Smooth muscle cell (in vitro differentiated cells): ENCODE measurements around the gene SPATS2. TPM values are rescaled to one million over a fixed set of nuclear protein-coding genes. Genes with fewer than 3 reads are reported as not detected.

Source experiments
- DNase-seq: peaks from one replicate; lab custom pipeline; 2025; ENCODE audit not compliant: unreplicated experiment; lab: John Stamatoyannopoulos, UW
- H2AFZ ChIP-seq: fragments of 200-600 bp; sonication (generic); 2 replicates; pipeline ENCODE4 v1.6.0; 2016; ENCODE audit warnings: antibody characterized with exemption, low read depth, mild to moderate bottlenecking
- H3F3A ChIP-seq: fragments of 200-600 bp; sonication (generic); 2 replicates; pipeline ENCODE4 v1.6.0; 2017; ENCODE audit warnings: antibody characterized with exemption, low read depth
- H3K27ac ChIP-seq: fragments of 200-600 bp; sonication (generic); 2 replicates; pipeline ENCODE4 v1.5.1; 2016; ENCODE audit warnings: low read depth, mild to moderate bottlenecking
- H3K27me3 ChIP-seq: fragments of 200-600 bp; sonication (generic); 2 replicates; pipeline ENCODE4 v1.6.1; 2016; ENCODE audit warnings: low read depth, mild to moderate bottlenecking
- H3K36me3 ChIP-seq: fragments of 200-600 bp; sonication (generic); 2 replicates; pipeline ENCODE4 v1.5.1; 2016; ENCODE audit warnings: low read depth
- H3K4me1 ChIP-seq: fragments of 200-600 bp; sonication (generic); 2 replicates; pipeline ENCODE4 v1.5.1; 2016; ENCODE audit warnings: low read depth
- H3K4me2 ChIP-seq: fragments of 200-600 bp; sonication (generic); 2 replicates; pipeline ENCODE4 v1.6.0; 2016; ENCODE audit warnings: mild to moderate bottlenecking
- H3K4me3 ChIP-seq: fragments of 200-600 bp; sonication (generic); 2 replicates; pipeline ENCODE4 v1.5.1; 2016; ENCODE audit warnings: mild to moderate bottlenecking
- H3K79me2 ChIP-seq: fragments of 200-600 bp; sonication (generic); 2 replicates; pipeline ENCODE4 v1.6.0; 2016; ENCODE audit warnings: low read depth, mild to moderate bottlenecking
- H3K9ac ChIP-seq: fragments of 200-600 bp; sonication (generic); 2 replicates; pipeline ENCODE4 v1.6.0; 2016; ENCODE audit warnings: low read depth
- H3K9me3 ChIP-seq: fragments of 200-600 bp; sonication (generic); replicated peaks from 2 replicates; pipeline ENCODE4 v1.5.1; 2016; ENCODE audit warnings: low read depth
- H4K20me1 ChIP-seq: fragments of 200-600 bp; sonication (generic); 2 replicates; pipeline ENCODE4 v1.6.0; 2016; ENCODE audit warnings: low read depth
- WGBS: methylation state at CpG from one replicate; pipeline ENCODE4 v1.1.7; 2016; ENCODE audit warnings: low lambda C conversion rate; 5-methylcytosine and 5-hydroxymethylcytosine counted together
- polyA plus RNA-seq: library from polyadenylated mRNA; unstranded; fragments of >200 nt; fragmentation: Nextera tagmentation; extraction: Ambion mirVana; gene quantifications from 2 replicates; pipeline ENCODE4 v1.2.1, GENCODE V29; 2016
- total RNA-seq: library from RNA; depleted of rRNA; stranded (reverse); fragments of >200 nt; gene quantifications from 2 replicates; pipeline ENCODE4 v1.2.3, GENCODE V29; 2014
- TF ChIP-seq, protein P1 (sequence below): fragments of 200-600 bp; sonication (generic); IDR thresholded peaks from 2 replicates; pipeline ENCODE4 v1.5.1; 2017; ENCODE audit warnings: borderline replicate concordance, mild to moderate bottlenecking, antibody characterized with exemption; ENCODE audit not compliant: insufficient read depth, poor library complexity, severe bottlenecking

SPATS2 gene
- total and polyA plus RNA-seq, 2 experiments from 2014 or later = 33.6 to 35.6 TPM

DNA sequence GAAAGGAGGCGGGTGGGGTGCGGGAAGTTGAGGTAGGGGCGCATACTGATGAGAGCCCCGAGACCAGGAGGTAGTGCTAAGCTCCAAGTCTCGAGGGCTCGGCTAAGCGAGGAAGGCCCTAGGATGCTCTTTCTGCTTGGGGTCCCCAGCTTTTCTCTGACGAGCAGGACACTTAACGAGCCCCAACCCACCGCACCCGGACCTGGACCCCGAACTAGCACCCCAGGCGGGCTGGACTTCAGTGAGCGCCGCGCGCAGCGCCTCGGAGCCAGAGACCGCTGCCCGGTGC, 25.5 kb upstream of the SPATS2 start:
- TF ChIP-seq, protein P1, sequence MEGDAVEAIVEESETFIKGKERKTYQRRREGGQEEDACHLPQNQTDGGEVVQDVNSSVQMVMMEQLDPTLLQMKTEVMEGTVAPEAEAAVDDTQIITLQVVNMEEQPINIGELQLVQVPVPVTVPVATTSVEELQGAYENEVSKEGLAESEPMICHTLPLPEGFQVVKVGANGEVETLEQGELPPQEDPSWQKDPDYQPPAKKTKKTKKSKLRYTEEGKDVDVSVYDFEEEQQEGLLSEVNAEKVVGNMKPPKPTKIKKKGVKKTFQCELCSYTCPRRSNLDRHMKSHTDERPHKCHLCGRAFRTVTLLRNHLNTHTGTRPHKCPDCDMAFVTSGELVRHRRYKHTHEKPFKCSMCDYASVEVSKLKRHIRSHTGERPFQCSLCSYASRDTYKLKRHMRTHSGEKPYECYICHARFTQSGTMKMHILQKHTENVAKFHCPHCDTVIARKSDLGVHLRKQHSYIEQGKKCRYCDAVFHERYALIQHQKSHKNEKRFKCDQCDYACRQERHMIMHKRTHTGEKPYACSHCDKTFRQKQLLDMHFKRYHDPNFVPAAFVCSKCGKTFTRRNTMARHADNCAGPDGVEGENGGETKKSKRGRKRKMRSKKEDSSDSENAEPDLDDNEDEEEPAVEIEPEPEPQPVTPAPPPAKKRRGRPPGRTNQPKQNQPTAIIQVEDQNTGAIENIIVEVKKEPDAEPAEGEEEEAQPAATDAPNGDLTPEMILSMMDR = no peak
- no peaks in the 10 kb centered on the region for H3K79me2 ChIP-seq
- 8% methylated on average over 21 of the region's 21 CpGs for WGBS
- no peak overlapping the region for H2AFZ ChIP-seq
- H3K4me1 ChIP-seq = peaks cover 34% of the 10 kb centered on the region
- H3K9ac ChIP-seq = no peak overlapping the region
- peaks cover 100% of the 10 kb centered on the region for H3K27me3 ChIP-seq
- H3K4me2 ChIP-seq = peak overlapping the region; percentile 89
- H4K20me1 ChIP-seq = no peaks in the 10 kb centered on the region
- no peak for DNase-seq
- no peaks in the 10 kb centered on the region for H3F3A ChIP-seq
- H3K9me3 ChIP-seq = no peaks in the 10 kb centered on the region
- no peaks in the 10 kb centered on the region for H3K36me3 ChIP-seq
- H3K4me3 ChIP-seq = peak overlapping the region; percentile 48
- H3K27ac ChIP-seq = no peak overlapping the region

DNA sequence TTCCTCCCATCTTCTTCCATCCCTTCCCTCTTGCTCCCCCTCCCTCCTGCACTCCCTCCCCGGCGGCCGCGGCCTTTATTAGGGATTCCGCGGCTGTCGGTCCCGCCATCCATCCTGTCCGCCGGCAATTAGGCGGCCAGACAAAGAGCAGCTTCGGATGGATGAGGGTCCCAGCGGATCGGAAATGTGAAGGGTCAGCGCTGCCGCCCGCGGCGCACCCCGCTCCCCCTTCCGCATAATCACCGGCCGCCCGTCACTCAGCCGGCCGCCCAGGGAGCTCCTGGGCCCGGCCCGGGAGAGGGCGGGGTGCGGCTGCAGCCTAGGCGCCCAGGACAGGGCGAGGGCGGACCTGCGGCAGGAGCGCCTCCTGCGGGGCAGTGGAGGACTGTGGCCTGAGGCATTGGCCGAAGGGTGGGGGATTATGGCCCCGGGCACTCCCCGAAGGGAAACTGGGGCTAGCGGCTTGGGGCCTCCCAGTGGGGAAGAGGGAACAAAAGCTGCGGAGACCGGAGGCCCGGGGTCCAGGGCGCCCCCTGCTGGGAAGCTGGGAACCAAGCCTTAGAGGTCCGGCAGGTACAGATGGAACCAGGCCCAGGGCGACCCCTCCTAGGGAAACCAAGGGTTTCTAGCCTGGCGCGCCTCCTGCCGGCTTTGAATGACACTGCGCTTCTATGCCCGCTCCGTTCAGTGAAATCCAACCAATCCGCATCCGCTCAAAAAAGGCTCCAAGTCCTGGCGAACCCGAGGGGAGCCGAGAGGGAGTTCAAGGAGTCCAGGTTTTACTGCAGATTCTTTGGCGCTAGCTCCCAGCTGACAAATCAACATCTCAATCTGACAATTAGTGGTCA, 25.0 kb upstream of the SPATS2 start:
- 1% methylated on average over 49 of the region's 58 CpGs for WGBS
- Histone ChIP-seq H3K9me3 (no peaks in the 10 kb centered on the region), H3F3A (no peaks in the 10 kb centered on the region), H3K4me3 (peak overlapping the region; percentile 48), H2AFZ (peak overlapping the region; percentile 58), H4K20me1 (no peaks in the 10 kb centered on the region), H3K36me3 (no peaks in the 10 kb centered on the region), H3K9ac (no peak overlapping the region), H3K79me2 (no peaks in the 10 kb centered on the region), H3K4me1 (peaks cover 40% of the 10 kb centered on the region), H3K27ac (no peak overlapping the region), H3K27me3 (peaks cover 100% of the 10 kb centered on the region), H3K4me2 (peak overlapping the region; percentile 89)
- TF ChIP-seq, protein P1 = peak; percentile 75
- DNase-seq = peak; percentile 22

DNA sequence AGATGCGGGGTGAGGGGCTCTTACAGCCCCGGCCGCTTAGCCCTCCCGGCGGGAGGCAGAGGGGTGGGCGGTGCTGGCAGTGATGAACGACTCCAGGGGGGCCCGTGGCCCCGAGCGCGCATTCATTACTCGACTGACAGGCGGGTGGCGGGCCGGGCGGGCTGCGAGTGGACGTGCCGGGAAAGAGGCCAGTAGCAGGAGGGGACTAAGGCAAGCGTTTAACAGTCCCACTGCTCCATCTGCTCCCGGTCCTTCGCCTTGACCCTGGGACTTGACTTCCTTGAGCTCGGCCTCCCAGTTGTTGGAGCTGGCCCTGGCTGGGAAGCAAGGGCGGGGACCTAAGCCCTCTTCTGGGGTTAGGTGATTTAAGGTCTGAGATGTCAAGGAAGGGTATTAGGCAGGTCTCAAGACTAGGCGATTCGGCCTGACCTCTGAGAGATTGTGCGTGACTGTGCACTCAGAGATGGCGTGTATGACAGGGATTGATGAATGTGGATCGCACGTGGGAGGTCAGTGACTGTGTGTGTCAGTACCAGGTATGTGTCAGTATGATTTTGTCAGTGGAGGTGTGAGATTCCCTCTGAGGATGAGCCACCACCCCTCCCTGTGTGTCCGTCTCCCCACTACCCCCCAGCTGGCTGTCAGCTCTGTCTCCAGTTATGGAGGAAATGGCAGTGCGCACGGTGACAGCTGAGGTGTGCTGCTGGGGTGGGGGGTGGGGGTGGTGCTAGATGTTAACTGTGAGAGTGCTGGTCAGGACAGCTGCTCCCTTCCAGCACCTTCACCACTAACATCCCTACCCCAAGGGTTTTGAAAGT, 24.1 kb upstream of the SPATS2 start:
- Histone ChIP-seq H3F3A (no peaks in the 10 kb centered on the region), H3K4me2 (peak overlapping the region; percentile 89), H2AFZ (no peak overlapping the region), H3K4me1 (peaks cover 40% of the 10 kb centered on the region), H3K9me3 (no peaks in the 10 kb centered on the region), H3K27me3 (peaks cover 100% of the 10 kb centered on the region), H4K20me1 (no peaks in the 10 kb centered on the region), H3K9ac (no peak overlapping the region), H3K36me3 (no peaks in the 10 kb centered on the region), H3K27ac (no peak overlapping the region), H3K79me2 (no peaks in the 10 kb centered on the region), H3K4me3 (peak overlapping the region; percentile 48)
- no peak for DNase-seq
- TF ChIP-seq, protein P1 = no peak
- 6% methylated on average over 32 of the region's 33 CpGs for WGBS
